DOHH2 (cell line): ENCODE measurements around the gene JMJD8.

Source experiments
- H3F3A ChIP-seq: fragments of 200-600 bp; sonication (generic), shearing (Covaris generic); 2 replicates; pipeline ENCODE4 v1.6.0; 2016; ENCODE audit warnings: antibody characterized with exemption, mild to moderate bottlenecking; ENCODE audit not compliant: control insufficient read depth, insufficient read depth
- H3K27ac ChIP-seq: fragments of 200-600 bp; sonication (generic); 2 replicates; pipeline ENCODE4 v1.5.1; 2014; ENCODE audit warnings: low read depth, mild to moderate bottlenecking, low read length, moderate library complexity
- H3K27me3 ChIP-seq: fragments of 200-600 bp; sonication (generic); 2 replicates; pipeline ENCODE4 v1.6.1; 2014; ENCODE audit warnings: mild to moderate bottlenecking, low read length, mixed read lengths; ENCODE audit not compliant: control insufficient read depth
- H3K36me3 ChIP-seq: fragments of 200-600 bp; sonication (generic); 2 replicates; pipeline ENCODE4 v1.6.1; 2014; ENCODE audit warnings: mild to moderate bottlenecking, low read length, moderate library complexity, mixed read lengths; ENCODE audit not compliant: control insufficient read depth
- H3K4me1 ChIP-seq: fragments of 200-600 bp; sonication (generic); 2 replicates; pipeline ENCODE4 v1.6.1; 2014; ENCODE audit warnings: mild to moderate bottlenecking, low read length, mixed read lengths; ENCODE audit not compliant: control insufficient read depth
- H3K4me2 ChIP-seq: fragments of 200-600 bp; sonication (generic); 2 replicates; pipeline ENCODE4 v1.6.0; 2014; ENCODE audit warnings: mild to moderate bottlenecking, low read length, moderate library complexity
- H3K4me3 ChIP-seq: fragments of 200-600 bp; sonication (generic); 2 replicates; pipeline ENCODE4 v1.5.1; 2014; ENCODE audit warnings: mild to moderate bottlenecking, low read length, mixed read lengths
- H3K79me2 ChIP-seq: fragments of 200-600 bp; sonication (generic); 2 replicates; pipeline ENCODE4 v1.6.1; 2014; ENCODE audit warnings: mild to moderate bottlenecking, low read length, mixed read lengths; ENCODE audit not compliant: control insufficient read depth
- H3K9me2 ChIP-seq: fragments of 200-600 bp; sonication (generic); replicated peaks from 2 replicates; pipeline ENCODE4 v1.6.1; 2014; ENCODE audit warnings: mild to moderate bottlenecking, low read length, mixed read lengths; ENCODE audit not compliant: control insufficient read depth
- H3K9me3 ChIP-seq: fragments of 200-600 bp; sonication (generic); 2 replicates; pipeline ENCODE4 v1.6.1; 2014; ENCODE audit warnings: antibody characterized with exemption, low read length, mixed read lengths; ENCODE audit not compliant: control insufficient read depth, insufficient read depth
- H4K20me1 ChIP-seq: fragments of 200-600 bp; sonication (generic); 2 replicates; pipeline ENCODE4 v1.6.0; 2014; ENCODE audit warnings: low read depth, mild to moderate bottlenecking, antibody characterized with exemption, low read length, moderate library complexity; ENCODE audit not compliant: control insufficient read depth, insufficient read depth
- CTCF ChIP-seq: fragments of 200-600 bp; sonication (generic); IDR thresholded peaks from one replicate; pipeline ENCODE4 v1.5.1; 2014; ENCODE audit warnings: antibody characterized with exemption, mild to moderate bottlenecking, low read depth, low read length; ENCODE audit not compliant: poor library complexity, severe bottlenecking
- EZH2phosphoT487 ChIP-seq: fragments of 200-600 bp; sonication (generic); IDR thresholded peaks from 2 replicates; pipeline ENCODE4 v1.6.1; 2017; ENCODE audit warnings: borderline replicate concordance, mild to moderate bottlenecking, antibody characterized with exemption, low read length, moderate library complexity, mixed read lengths

Gene JMJD8

DNA sequence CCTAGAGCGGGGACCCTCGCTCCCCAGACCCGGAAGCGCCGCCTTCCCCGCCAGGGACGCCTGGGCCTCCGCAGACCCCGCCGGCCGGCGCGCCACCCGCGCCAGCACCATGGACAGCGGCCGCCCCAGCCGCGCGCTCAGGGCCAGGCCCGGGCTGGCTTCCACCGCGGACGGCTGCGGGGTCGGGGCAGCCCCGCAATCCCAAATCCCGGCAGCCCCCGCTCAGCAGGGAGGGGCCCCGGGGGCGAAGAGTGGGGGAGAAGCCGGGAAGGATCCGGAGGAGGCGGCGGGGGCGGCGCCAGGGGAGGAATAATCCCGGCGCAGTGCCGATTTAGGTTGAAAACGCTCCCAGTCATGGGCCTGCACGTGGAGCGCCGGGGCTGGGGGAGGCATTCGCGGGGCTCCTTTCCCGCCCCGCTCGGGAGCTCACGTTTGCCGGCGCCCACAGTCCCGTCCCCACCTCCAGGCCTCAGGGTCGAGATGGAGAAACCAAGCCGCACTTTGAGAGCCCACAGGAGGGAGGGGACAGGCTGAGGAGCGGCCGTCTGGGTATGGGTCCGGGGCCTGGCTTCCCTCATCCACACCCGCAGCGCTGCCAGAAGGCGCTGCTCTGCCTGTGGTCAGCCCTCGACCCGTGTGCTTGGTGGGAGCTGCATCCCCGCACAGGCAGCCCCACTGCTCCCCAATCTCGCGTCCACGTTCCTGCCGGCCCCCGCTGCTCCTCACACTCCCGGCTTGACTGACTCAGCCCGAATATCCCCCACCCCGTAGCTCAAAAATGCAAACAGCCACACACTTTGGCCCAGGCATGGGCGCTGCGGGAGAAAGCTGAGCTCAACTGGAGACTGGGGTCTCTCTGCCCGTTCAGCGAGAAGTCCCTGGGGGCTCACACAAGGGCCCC, 16.8 kb upstream of the JMJD8 start:
- Histone ChIP-seq H3K79me2 (no peaks in the 10 kb centered on the region), H3K9me3 (no peaks in the 10 kb centered on the region), H3K4me1 (peaks cover under 1% of the 10 kb centered on the region), H3K4me3 (no peak overlapping the region), H3K4me2 (no peak overlapping the region), H4K20me1 (no peaks in the 10 kb centered on the region), H3F3A (no peaks in the 10 kb centered on the region), H3K9me2 (no peaks in the 10 kb centered on the region), H3K27me3 (peaks cover 49% of the 10 kb centered on the region), H3K27ac (no peak overlapping the region), H3K36me3 (no peaks in the 10 kb centered on the region)
- no peak for TF ChIP-seq CTCF
- no peak for TF ChIP-seq EZH2phosphoT487

DNA sequence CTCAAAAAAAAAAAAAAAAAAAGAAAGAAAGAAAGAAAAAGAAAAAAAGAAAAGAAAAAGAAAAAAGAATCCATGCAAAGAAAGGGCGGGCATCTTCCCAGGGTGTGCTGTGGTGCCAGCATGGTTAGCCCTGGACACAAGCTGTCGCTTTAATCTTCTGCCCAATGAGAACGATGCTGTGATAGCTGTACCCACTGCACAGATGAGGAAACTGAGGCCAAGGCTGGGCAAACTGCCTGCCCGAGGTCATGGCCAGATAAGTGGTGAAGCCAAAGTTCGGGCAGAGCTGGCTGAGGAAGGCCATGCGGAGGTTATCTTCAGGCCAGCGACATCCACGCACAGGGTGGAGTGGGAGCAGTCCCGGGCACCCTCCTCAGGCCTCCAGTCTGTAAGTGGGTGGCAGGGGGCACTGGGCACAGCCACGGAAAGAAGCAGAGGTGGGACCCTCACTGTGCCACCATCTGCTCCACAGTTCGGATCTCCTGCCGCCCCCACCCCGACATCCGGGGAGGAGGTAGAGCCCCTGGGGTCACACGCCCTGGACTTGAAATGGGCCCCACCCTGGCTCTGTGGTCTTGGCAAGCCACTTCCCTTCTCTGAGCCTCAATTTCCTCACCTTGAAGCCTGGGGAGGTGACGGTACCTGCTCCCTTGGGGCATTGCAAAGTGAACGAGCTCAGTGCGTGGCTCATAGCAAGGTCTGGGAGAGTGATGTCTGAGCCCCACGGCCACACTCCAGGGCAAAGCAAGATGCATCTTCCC, 15.0 kb upstream of the JMJD8 start:
- Histone ChIP-seq H3K4me1 (peaks cover 18% of the 10 kb centered on the region), H3K4me3 (no peak overlapping the region), H3K9me3 (no peaks in the 10 kb centered on the region), H3K9me2 (no peaks in the 10 kb centered on the region), H3K79me2 (no peaks in the 10 kb centered on the region), H3F3A (no peaks in the 10 kb centered on the region; the same call in 1 of the 2 replicates), H3K27me3 (peaks cover 55% of the 10 kb centered on the region), H3K36me3 (no peaks in the 10 kb centered on the region), H3K27ac (no peak overlapping the region), H3K4me2 (no peak overlapping the region), H4K20me1 (no peaks in the 10 kb centered on the region)
- TF ChIP-seq EZH2phosphoT487: no peak
- TF ChIP-seq CTCF: no peak

DNA sequence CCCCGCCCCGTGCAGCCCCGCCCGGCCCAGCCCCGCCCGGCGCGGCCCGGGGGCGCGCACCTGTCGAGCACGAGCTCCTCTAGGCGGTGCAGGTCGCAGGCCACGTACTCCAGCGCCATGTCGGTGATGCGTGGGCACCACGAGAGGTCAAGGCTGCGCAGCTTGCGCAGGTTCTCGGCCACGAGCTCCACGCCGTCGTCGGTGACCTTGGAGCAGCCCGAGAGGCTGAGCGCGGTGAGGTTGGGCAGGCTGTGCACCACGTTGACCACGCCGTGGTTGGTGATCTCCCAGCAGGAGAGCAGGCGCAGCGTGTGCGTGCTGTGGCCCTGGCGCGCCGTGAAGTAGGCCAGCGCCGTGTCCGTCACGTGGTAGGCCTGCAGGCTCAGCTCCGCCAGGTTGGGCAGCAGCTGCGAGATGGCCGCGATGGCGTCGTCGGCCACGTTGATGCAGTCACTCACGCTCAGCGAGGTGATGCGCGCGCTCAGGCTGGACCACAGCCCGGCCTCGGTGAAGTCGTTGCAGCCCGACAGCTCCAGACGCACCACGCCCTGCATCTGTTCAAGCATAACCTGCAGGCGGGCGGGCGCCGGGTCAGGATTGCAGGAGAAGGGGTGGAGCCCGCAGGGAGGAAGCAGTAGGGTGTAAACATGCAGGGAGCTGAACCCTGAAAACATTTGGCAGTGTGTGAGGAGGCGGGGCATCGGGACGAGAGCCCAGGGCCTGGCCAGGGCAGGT, 11.4 kb upstream of the JMJD8 start:
- H3F3A ChIP-seq: peaks cover 7% of the 10 kb centered on the region
- H3K79me2 ChIP-seq: no peaks in the 10 kb centered on the region
- peak overlapping the region; percentile 80 for H3K4me3 ChIP-seq
- peak overlapping the region; percentile 97 for H3K4me2 ChIP-seq
- no peak for TF ChIP-seq CTCF
- TF ChIP-seq EZH2phosphoT487: no peak
- H3K9me3 ChIP-seq: no peaks in the 10 kb centered on the region
- H3K9me2 ChIP-seq: no peaks in the 10 kb centered on the region
- peaks cover 22% of the 10 kb centered on the region for H3K4me1 ChIP-seq
- H4K20me1 ChIP-seq: no peaks in the 10 kb centered on the region
- no peak overlapping the region for H3K27ac ChIP-seq
- peaks cover 26% of the 10 kb centered on the region for H3K27me3 ChIP-seq
- H3K36me3 ChIP-seq: no peaks in the 10 kb centered on the region
